Adrenal gland (tissue), 12 donors: ENCODE measurements around the gene GSTT2B. TPM values are rescaled to one million over a fixed set of nuclear protein-coding genes. Genes with fewer than 3 reads are reported as not detected.
"Not testable (repeated sequence)": the region's sequence is repeated elsewhere in the genome, so short reads cannot be mapped to it uniquely, and the experiment has no call there.

Source experiments
- DNase-seq, 7 donors: peaks; one replicate each; pipeline ENCODE4 v3.0.0-alpha.2; 2019 to 2020
- H3K27ac ChIP-seq, 5 donors: fragments of 200-600 bp; sonication (generic) in 4 of 5; 1 replicate in 3 of 5; 2 replicates in 2 of 5; pipeline versions ENCODE4 v1.5.1 to v1.8.0; 2016 to 2020; ENCODE audit warnings: mild to moderate bottlenecking in 1 of 5
- H3K27me3 ChIP-seq: fragments of 200-600 bp; 2 replicates; pipeline ENCODE4 v1.8.0; 2021
- H3K36me3 ChIP-seq, 2 donors: fragments of 200-600 bp; replicated peaks in 1 of 2; 1 replicate in 1 of 2; 2 replicates in 1 of 2; pipeline versions ENCODE4 v1.5.1 to v1.8.0; 2018 to 2022
- H3K4me1 ChIP-seq, 2 donors: fragments of 200-600 bp; replicated peaks in 1 of 2; 1 replicate in 1 of 2; 2 replicates in 1 of 2; pipeline versions ENCODE4 v1.5.1 to v1.8.0; 2018 to 2021
- H3K4me3 ChIP-seq, 4 donors: fragments of 200-600 bp; sonication (generic) in 3 of 4; one replicate each; pipeline ENCODE4 v1.5.1; 2016 to 2018
- H3K9me3 ChIP-seq, 3 donors: fragments of 200-600 bp; sonication (generic) in 1 of 3; replicated peaks in 1 of 3; 1 replicate in 2 of 3; 2 replicates in 1 of 3; pipeline versions ENCODE4 v1.5.1 to v1.8.0; 2016 to 2021
- POLR2A ChIP-seq, 2 donors: fragments of 450-650 bp; IDR thresholded peaks; one replicate each; pipeline ENCODE4 v1.6.1; 2017; ENCODE audit warnings: antibody characterized with exemption in 2 of 2, mild to moderate bottlenecking in 2 of 2, moderate library complexity in 1 of 2
- WGBS, 4 donors: extraction: QIAGEN DNeasy Blood & Tissue Kit in 2 of 4; methylation state at CpG; one replicate each; pipeline versions ENCODE4 v1.1.5 to v1.1.7; 2013 to 2017; 5-methylcytosine and 5-hydroxymethylcytosine counted together
- intact Hi-C, 2 donors: fragments of 100-400 bp; cut with DNase I; formaldehyde crosslinking; loops; one replicate each; pipeline versions ENCODE4 v1.14.1 to v1.15.0; 2022 to 2023
- polyA plus RNA-seq, 3 donors: library from polyadenylated mRNA; stranded (reverse); fragments of 200-250 nt in 2 of 3; fragments of 350-450 nt in 1 of 3; fragmentation: Illumina TruSeq in 1 of 3; extraction: RNeasy Lipid Tissue Mini Kit (QIAGEN cat#74804) in 1 of 3; gene quantifications; one replicate each; pipeline ENCODE4 v1.2.3, GENCODE V29; 2013 to 2014
- total RNA-seq, 9 donors: library from RNA; depleted of rRNA in 4 of 9; stranded (reverse); fragments of >200 nt in 4 of 9; fragments of 120-200 nt in 1 of 9; fragmentation: NEBNext Ultra II Directional in 1 of 9; extraction: Animal tissue kit (Norgen Biotek cat#: 25700) in 1 of 9; gene quantifications; one replicate each; pipeline versions ENCODE4 v1.1.0 to v1.2.4, GENCODE V29; 2013 to 2023
- TF ChIP-seq, protein P1 (sequence below), 6 experiments: fragments of 450-650 bp in 4 of 6; fragments of 200-600 bp in 2 of 6; sonication (generic) in 1 of 6; IDR thresholded peaks; 1 replicate in 5 of 6; 2 replicates in 1 of 6; pipeline versions ENCODE4 v1.5.1 to v1.8.0; 2016 to 2021; ENCODE audit warnings: antibody characterized with exemption in 6 of 6, mild to moderate bottlenecking in 2 of 6, moderate library complexity in 1 of 6
- donor health status: healthy with polysubstance abuse.
- donor health status: Bipolar disorder and iron deficiency.
- donor health status: DM: yes; HTN: yes; CAD: no.
- donor health status: DM: no; HTN: no; CAD: no.
- donor health status: DM: no; HTN: no; CAD: no.
- donor health status: DM: yes; HTN: yes; CAD: no.

GSTT2B gene
- total and polyA plus RNA-seq, 12 donors = 3.6 to 169 (median 49.0) TPM

- WGBS, 4 donors = 78% methylated on average over 5 of the region's 14 CpGs; no CpG with 5 or more reads in 3 of the 4 donors
- H3K36me3 ChIP-seq, H3K27me3 ChIP-seq, H3K4me3 ChIP-seq, H3K27ac ChIP-seq, H3K4me1 ChIP-seq, intact Hi-C loops, H3K9me3 ChIP-seq: not testable (repeated sequence)
- DNase-seq = peak in 1 of 7 donors; percentile 19
These were observed 20.8 kb downstream of the GSTT2B start for GRCh38 chr22:23940166-23940565.

GRCh38 chr22:23939017-23939357, 22.0 kb downstream of the GSTT2B start:
- Histone ChIP-seq H3K4me3 (no peak overlapping the region), H3K9me3 (no peaks in the 10 kb centered on the region), H3K27me3 (no peaks in the 10 kb centered on the region), H3K36me3 (no peaks in the 10 kb centered on the region), H3K4me1 (no peaks in the 10 kb centered on the region), H3K27ac (peak overlapping the region in 2 of 5 donors; percentile 20 to 71)
- 64 to 84% (median 67%) methylated on average over 3 of the region's 3 CpGs; no CpG with 5 or more reads in 1 of the 4 donors for WGBS, 4 donors
- no peak for DNase-seq
- TF ChIP-seq POLR2A (IDR thresholded peaks at IDR 0.05) = no peak
- TF ChIP-seq, protein P1, sequence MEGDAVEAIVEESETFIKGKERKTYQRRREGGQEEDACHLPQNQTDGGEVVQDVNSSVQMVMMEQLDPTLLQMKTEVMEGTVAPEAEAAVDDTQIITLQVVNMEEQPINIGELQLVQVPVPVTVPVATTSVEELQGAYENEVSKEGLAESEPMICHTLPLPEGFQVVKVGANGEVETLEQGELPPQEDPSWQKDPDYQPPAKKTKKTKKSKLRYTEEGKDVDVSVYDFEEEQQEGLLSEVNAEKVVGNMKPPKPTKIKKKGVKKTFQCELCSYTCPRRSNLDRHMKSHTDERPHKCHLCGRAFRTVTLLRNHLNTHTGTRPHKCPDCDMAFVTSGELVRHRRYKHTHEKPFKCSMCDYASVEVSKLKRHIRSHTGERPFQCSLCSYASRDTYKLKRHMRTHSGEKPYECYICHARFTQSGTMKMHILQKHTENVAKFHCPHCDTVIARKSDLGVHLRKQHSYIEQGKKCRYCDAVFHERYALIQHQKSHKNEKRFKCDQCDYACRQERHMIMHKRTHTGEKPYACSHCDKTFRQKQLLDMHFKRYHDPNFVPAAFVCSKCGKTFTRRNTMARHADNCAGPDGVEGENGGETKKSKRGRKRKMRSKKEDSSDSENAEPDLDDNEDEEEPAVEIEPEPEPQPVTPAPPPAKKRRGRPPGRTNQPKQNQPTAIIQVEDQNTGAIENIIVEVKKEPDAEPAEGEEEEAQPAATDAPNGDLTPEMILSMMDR (IDR thresholded peaks at IDR 0.05) = no peak
- intact Hi-C loops = no loop called here

DNA sequence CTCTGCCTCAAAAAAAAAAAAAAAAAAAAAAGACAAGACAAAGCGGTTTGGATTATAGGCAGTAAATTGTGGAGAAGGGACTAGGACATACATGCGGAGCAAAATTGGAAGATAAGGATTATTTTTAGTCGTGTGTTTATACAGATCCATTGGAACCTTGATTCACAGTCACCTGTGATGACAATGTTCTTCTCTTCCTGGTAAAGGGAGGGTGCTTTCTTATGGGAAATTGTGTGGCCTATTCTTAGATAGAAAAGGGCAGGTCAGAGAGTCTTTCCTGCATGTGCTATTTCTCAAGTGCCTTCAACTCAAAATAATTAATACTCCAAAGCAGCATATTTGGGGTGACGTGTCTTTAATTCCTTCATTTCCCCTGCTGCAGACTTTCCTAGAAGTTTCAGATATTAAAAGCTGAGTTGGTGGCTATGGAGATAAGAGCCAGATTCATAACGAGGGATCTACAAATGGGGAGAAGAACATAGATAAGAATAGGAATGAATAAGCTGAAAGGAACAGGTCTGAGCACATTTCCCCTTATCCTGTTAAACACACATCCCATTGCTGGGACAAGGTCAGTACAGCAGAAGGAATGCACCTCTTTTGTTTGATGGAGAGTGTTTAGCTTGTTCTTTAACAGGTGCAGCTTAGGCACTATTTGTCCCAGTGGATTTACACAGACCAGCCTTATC, 22.5 kb downstream of the GSTT2B start:
- peak in 1 of 7 donors; percentile 5 for DNase-seq

GRCh38 chr22:23926561-23926960, 34.4 kb downstream of the GSTT2B start:
- intact Hi-C loops = loop anchor here in 1 of 2 donors (5.0 kb wide), 1 partner anchor 46 kb away; the partner anchor contains the start of gene DDT

More for the DNA sequence above, 22.5 kb downstream of the GSTT2B start:
- Histone ChIP-seq H3K36me3 (no peaks in the 10 kb centered on the region), H3K4me3 (no peak overlapping the region), H3K9me3 (no peaks in the 10 kb centered on the region), H3K27me3 (no peaks in the 10 kb centered on the region), H3K4me1 (no peaks in the 10 kb centered on the region), H3K27ac (peak overlapping the region in 2 of 5 donors; percentile 20 to 71)
- WGBS, 4 donors = 63 to 65% (median 65%) methylated on average over 5 of the region's 5 CpGs
- TF ChIP-seq, protein P1 (IDR thresholded peaks at IDR 0.05) = no peak
- intact Hi-C loops = no loop called here

More at GRCh38 chr22:23926561-23926960, 34.4 kb downstream of the GSTT2B start:
- no peak overlapping the region for H3K27ac ChIP-seq
- no peaks in the 10 kb centered on the region for H3K36me3 ChIP-seq
- 74 to 97% (median 81%) methylated on average over 5 to 14 of the region's 14 CpGs for WGBS, 4 donors
- no peak for TF ChIP-seq POLR2A (IDR thresholded peaks at IDR 0.05)
- TF ChIP-seq, protein P1 (IDR thresholded peaks at IDR 0.05) = no peak
- DNase-seq = peak in 2 of 7 donors; percentile 25 to 45
- H3K4me1 ChIP-seq = no peaks in the 10 kb centered on the region
- no peak overlapping the region for H3K4me3 ChIP-seq
- peaks cover 0 to 8% (median 0%) of the 10 kb centered on the region in 3 donors for H3K9me3 ChIP-seq
- H3K27me3 ChIP-seq = no peaks in the 10 kb centered on the region
